NCI-H2196 treated with DMSO at 0.1 percent for 48 hours (cell line): Measurements from ENCODE around the gene DUS1L.
A peak's percentile ranks its signal among the peaks of the same experiment; 100 is the strongest.

ENCODE experiments used
- DNase-seq: peaks from one replicate; lab custom pipeline; 2025; ENCODE audit not compliant: unreplicated experiment; lab: John Stamatoyannopoulos, UW

DUS1L gene

DNA sequence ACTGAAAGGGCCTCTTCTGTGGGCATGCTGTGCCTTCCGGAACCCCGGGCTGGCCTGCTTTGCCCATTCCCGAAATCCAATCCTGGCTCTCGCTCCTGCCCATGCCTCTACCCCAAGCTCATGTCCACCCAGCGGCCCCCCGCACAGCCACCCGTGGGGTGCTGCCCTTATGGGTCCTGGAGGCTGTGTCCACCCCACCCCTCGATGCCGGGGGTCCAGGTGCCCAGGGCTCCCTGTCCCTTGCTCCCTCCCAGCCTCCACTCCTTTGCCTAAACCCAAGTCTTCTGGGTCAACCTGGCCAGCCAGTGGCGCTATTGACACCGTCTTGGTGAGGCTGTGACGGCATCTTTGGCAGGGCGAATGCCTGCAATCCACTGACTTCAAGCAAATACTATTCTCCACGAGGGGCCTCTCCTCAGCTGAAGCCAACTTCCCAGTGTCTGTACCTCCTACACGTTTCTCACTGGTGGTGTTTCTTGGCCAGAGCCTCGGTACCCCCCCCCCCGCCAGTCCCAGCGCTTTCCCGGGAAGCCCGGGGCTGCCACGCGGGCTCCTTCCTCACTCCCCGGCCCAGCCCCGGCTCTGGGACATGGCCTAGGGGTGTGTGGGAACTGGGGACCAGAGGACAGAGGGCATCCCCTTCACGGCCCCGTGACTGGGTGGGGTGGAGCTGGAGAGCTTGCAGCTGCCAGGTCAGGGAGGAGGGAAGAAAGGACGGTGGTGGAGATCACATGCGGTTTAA, 12.2 kb upstream of the DUS1L start:
- no peak for DNase-seq

DNA sequence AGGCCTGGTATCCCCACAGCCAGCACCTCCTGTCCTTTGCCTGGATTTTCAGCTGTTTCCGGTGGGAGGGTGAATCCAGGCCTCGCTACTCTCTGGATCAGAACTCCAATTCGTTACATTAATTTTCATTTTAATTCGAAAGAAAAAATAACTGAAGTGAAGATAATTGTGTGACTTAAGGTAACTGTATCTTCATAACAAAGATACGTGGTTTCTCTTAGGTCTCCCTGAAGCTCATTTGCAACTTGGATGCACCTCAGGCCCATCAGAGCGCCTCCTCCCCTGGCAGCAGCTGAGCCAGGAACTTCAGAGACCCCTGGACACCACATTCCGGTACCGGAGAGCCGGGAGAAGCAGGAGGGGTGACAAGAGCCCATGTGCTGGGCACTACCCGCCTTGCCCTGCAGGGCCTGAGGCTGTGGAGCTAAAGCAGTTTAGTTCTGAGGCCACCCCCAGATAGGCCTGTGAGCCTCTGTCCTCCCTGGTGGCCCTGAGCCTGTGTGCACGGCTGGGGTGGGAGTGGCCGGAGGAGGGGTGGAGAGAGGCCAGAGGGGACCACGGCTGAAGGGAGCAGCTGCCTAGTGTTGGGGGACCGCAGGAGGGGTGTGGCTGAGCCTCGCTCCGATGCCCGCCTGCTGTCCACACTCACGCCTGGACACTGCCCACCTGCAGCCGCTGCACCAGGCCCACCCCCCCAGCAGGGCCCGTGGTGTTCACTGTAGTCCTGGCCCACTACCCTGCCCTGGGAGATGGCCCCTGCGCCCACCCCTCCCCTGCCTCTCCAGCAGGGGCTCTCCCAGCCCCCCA, 11.4 kb upstream of the DUS1L start:
- DNase-seq: no peak

DNA sequence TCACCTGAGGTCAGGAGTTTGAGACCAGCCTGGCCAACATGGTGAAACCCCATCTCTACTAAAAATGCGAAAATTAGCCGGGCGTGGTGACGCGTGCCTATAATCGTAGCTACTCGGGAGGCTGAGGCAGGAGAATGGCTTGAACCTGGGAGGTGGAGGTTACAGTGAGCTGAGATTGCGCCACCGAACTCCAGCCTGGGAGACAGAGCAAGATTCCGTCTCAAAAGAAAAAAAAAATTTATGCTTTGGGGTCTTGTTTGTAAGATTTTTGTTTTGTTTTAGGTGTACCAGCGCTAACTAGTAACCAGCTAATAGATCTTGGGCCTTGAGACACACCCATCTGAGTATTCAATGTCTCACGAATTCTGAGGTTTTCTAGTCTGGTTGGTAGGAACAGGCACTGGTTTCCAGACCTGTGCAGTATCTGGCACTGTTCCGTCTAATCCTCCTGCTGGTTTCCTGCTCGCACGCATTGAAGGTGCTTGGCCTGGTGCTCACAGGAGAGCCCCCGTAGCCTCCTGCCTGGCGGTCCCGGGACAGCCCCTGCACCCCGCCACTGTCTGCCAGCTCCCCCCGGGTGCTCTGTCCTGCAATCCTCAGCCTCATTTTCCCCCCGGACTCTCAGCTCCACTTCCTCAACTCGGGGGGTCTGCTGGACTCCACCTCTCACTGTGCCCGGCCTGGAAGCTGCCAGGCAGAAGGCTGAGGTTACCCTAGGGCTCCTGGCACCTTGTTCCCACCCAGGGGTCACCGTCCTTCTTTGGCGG, 10.6 kb upstream of the DUS1L start:
- DNase-seq: no peak

DNA sequence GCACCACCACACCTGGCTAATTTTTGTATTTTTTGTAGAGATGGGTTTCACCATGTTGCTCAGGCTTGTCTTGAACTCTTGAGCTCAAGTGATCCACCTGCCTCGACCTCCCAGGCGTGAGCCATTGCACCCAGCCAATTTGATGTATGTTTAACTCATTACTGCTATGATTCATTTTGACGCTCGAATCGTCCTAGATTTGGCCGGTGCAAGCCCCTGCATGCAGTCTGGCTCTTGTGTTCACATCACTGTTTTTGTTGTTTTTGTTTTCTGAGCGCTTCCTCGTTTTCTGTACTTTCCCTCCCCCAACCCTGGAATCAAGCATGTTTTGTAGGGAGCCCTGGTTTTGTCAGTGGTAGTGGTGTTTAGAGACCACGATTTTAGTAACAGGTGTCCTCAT, 7.8 kb upstream of the DUS1L start:
- no peak for DNase-seq

DNA sequence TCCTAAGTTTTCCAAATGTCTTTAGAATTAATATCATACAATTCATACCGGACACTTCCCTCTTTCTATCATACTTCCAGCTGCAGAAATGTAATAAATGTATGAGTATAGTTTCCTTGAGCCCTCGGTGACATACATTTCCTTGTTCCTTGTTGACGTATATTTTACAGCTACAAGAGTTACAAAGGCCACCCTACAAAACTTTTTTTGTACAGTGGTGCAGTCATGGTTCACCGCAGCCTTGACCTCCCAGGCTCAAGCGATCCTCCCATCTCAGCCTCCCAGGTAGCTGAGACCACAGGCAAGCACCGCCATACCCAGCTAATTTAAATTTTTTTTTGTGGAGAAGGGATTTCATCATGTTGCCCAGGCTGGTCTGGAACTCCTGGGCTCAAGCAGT, 7.2 kb upstream of the DUS1L start:
- no peak for DNase-seq

DNA sequence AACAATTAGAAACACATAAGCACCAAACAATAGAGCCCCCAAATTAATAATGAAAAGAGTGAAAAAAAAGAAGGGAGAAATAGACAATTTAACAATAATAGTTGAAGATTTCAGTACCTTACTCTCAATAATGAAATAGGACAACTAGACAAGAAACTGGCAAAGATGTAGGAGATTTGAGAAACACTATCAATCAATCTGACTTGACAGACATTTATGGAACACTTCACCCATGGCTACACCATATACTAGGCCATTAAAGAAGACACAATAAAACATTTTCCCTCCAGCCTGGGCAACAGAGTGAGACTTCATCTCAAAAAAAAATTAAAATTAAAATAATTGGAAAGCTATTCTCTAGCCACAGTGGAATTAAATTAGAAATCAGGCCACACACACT, 5.0 kb upstream of the DUS1L start:
- DNase-seq: no peak

DNA sequence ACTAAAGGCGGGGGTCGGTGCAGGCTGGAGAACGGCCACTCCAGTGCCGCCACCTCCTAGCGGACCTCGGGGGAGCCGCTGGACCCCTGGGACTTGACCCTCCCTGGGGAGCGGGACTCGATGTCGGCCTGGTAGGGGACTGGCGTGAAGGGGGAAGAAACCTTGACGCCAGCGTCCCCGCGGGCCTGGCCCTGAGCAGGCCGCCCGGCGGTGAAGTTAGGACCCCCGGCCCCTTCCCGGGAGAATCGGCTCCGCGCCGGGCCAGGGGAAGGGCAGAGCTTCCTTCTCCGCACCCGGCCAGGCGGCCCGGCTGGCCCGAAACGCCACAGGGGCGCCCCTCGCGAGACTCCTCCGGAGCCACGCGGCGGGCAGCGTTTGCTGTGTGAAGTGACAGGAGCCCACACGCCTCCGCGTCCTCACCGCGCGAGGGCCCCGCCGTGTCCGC, 389 bp downstream of the DUS1L start:
- no peak for DNase-seq

DNA sequence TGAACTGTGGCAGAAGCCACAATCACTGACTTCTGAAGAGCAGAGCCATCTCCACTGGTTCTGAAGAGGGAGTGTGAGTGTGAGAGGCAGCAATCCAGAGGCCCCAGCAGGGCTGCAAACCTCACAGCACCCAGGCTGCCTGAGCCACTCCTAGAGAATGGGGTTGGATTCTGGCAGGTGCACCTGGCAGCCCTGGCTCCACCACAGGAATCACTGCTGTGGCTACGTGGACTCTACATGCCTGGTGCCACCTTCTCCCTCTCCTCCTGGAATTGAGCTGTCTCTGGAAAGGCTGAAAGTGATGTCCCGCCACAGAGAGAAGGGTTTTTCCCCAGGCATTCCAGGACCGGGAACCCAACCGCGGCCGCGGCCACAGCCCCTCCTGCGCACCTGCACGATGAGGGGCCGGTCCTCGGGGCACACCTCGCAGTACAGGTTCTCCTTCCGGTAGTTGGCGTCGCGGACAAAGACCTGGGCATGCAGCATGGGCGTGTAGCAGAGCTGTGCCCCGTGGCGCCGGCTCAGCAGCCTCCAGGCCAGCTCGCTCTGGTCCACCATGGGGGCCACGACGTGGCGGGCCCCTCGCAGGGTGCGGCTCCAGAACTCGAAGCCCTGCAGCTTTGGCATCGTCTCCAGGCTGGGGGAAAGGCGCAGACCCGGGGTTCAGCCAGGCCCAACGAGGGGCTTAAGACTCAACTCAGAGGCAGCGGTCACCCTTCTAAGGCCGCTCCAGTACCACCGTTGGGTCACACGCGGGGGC, 991 bp downstream of the DUS1L start:
- DNase-seq: peak; percentile 42

DNA sequence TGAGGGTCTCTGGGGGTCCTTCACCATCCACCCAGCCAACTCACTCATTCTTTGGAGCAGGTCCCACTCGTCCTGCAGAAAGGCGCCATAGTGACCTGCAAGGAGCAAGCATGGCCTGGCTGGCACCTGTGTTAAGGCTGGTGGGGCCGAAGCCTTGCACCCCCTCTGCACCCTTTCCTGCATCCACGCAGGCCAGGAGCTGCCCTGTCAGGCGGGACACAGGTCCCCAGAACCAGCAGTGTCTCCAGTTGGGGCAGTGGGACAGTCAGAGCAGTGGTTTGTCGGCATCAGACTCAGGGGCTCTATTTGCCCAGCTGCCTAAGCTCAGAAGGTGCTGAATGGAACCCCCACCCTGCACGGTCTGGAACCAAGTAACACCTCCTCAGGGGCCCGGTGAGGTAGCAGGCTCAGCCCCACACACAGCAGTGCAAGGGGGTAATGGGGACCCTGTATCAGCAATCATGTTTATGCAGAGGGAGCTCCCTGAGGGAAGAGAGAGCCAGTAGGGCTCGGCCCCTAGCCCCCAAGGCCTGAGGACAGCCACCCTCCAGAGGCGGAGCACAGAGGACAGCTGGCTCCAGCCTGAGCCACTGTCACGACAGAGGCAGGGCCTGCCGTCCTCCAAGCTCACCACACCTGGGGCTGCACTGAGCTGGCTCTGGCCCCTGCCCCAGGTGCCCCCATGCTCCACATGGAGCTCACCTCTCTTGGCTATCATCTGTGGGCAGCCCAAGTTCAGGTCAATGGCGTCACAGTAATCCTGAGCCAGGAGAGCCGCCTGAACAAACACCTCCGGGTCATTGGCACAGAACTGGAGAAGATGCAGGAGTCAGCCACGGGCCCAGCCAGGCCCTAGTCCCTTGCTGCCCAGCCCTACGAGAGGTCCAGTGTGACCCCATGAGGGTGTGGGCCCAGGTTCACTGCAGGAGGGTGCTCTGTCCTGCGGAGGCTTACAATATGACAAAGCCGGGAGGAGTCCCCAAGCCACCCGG, 1.9 kb downstream of the DUS1L start:
- no peak for DNase-seq

DNA sequence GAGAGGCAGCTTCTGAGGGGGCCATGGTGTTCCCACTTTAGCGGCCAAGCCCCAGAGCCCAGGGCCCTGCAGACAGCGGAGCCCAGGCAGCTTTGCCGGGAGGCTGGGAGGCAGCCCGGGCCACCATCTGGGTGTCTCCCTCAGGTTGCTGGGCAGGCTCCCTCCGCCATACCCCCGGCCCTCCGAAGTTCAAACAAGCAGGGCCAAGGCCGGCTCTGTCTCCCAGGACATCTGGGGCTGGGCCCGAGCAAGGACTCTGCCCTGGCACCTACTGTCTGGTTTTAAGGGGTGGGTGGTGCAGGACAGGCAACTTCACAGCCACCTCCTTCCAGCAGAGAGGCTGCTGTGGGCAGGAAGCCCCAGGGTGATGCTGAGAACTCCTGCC, 2.6 kb downstream of the DUS1L start:
- DNase-seq: no peak

DNA sequence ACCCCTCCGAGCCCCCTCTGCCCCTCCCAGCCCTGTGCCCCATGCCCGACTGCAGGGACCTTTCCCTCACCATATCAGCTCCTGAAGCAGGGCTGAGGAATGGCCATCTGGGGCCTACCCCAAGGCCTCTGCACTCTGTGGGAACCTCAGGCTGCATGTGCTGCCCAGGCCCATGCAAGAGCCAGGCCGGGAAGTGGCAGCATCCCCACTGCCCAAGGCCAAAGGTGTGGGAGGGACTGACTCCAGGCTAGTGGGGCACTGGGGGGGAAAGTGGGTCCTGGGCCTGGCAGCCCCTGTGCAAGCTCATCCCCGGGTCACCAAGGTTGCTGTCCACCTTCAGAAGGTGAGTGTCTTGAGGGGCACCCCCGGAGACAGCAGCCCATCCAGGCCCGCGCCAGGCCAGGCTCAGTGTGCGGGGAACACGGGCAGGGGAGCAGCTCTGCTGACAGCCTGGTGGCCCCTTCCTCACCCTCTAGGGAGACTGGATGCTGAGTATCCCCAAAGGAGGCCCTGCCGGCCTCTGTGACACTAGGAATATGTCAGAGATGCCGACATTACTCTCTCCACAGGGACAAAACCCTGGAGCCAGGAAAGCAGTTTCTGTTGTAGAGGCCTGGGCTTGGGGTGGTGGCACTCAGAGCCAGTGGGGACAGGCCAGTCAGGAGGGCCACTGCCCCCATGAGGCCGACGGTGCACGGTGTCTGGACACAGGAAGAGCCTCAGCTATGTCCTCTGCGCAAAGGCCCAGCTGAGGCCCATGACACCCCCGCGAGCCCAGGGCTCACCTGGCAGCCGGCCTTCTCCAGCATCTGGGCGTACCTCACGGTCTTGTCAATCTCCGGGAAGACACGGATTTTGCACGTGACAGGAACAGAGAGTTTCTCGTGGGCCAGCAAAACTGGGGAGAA, 3.3 kb downstream of the DUS1L start:
- no peak for DNase-seq

DNA sequence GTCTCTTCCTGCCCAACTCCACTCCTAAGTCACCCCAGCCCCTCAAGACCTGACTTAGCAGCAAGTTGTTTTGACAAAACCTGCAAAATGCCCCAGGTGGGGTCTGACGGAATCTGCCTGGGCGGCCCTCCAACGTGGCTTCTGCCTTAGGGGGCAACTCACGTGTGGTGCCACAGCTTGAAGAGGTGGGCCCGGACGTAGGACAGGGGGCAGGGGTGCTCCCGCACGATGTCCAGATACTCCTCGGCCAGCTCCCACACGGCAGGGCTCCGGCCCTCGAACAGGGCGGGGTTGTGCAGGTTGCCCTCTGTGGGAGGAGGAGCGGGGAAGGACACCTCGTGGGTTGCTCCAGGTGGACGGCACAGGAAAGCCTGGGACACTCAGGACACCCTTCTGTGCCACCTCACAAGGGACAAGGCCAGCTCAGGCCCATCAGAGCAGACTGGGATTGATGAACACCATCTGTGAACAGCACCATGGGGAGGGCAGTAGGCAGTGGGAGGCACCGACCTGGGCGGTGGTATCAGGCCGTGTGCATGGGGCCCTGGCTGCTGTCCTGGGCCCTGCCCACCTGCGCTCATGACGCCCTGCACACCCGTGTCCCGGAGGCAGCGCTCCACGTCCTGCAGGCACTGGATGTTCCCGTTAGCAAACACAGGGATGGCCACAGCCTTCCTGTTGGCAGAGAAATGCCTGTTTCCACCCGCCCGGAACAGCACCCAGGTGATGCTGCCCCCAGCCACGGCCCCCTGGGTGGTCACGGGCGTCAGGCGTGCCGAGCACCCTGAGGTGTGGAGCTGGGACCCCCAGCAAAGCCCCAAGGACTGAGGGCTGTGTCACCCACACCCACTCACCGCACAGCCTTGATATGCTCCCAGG, 4.3 kb downstream of the DUS1L start:
- DNase-seq: no peak

DNA sequence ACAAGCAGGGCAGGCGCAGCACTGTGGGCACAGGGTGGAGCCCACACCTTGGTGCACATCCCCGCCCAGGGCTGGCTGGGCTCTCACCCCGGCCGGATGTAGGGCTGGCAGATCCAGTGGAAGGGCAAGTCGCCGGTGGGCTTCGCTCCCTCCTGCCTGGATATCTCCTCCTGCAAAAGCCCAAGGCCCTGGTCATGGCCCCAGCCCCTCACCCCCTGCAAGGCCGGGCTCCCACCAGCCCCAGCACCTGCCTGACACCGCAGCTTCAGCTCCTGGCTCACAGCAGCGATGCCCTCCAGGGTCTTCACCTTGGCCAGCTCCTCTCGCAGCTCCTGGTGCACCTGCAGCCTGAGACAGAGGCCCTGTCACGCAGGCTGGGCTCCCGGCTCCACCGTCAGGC, 5.0 kb downstream of the DUS1L start:
- DNase-seq: no peak

DNA sequence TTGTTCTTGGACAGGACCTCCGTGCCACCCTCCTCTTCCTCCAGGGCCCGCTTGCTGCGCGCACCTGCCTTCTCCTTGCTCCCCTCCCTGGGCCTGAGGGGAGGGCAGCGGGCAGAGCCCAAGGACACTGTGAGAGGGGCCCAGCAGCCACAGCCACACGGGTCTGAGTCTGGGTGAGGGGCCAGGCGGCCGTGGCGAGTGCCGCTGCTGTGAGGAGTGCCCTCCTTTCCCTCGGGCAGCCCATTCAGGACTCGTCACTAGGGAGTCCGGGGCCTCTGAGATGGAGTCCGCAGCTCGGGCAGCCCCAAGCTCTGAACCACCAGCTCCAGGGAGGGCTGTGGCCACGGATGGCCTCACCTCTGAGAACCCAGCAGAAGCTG, 5.6 kb downstream of the DUS1L start:
- no peak for DNase-seq

DNA sequence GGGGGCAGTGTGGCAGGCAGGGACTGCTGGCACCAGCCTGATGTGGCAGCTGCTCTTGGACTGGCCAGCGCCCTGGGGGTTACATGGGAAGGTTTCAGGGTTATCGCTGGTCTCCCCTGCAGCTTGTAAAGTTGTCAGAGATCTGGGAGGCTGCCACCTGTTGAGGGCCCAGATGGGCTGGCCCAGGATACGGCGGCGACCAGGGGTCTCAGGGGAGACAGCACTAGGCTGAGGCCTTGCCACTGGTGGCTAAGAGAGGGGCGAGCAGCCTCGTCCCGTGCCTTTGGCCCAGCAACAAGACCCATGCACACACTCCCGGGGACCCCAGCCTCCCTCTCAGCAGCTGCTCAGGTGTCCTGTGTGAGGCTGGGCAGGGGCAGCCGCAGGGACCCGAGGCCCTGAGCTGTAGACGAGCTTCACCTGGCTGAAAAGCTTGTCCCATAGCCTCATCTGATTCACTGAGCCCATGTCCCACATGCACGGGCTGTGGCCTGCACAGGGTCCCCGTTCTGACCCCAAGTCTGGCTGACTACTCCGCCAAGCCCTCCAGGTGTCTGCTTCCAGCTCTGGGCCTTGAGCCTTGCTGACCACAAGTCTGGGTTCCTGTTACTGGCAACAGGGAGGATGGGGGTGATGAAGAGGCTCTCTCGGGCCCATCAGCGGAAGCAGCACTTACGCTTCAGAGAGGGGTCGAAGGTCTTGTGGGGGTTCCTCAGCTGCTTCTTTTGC, 6.2 kb downstream of the DUS1L start:
- no peak for DNase-seq

DNA sequence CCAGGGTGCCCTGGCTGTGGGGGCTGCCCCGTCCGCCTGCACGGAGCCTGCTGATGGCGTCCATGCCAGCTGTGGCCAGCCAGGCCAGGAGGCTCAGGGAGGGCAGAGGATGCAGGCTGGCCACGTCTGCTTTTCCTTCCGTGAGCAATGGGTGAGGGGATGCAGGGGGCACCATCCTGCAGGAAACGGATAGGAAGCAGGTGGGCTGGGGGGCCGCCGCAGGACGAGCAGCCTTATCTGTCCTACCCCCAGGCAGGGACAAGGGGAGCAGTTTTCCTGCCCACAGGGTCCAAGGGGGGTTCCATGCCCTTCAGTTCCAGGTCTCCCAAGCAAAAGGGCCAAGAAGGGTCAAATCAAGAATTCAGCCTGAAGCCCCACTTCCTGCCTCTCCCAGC, 6.8 kb downstream of the DUS1L start:
- no peak for DNase-seq

DNA sequence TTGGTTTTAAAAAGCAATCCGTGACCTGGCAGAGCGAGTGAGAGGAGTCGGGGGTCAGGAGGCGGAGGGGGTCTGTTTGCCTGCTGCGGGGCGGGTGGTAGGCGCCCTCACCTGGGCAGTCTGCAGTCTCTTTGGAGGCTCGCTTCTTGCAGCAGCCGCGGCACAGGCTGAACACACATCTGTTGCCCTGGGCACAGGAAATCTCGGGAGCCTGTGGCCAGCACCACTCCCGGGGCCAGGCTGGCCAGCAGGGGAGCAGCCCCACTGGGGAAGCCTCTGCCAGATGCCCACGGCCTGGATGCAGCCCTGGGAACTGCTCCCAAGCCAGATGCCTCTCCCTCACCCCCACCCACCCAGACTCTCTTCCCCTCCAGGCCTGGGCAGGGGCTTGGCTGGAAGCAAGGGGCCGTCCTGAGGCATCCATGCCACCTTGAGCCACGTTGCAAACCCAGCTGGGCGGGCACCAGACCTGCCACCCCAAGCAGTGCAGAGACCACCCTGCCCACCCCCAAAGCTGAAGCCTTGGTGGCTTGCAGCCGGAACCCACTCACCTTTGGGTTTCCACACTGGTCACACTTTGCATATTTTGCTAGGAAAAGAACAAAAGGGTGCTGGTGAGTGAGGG, 7.3 kb downstream of the DUS1L start:
- no peak for DNase-seq
